SH-SY5Y (cell line): ENCODE measurements around the gene SOX30.

Source experiments
- GATA2 ChIP-seq: IDR thresholded peaks from 2 replicates; pipeline ENCODE4 v1.6.1; 2011; ENCODE audit warnings: mild to moderate bottlenecking, low read depth, low read length
- GATA3 ChIP-seq: IDR thresholded peaks from 2 replicates; pipeline ENCODE4 v1.6.1; 2011; ENCODE audit warnings: low read depth, mild to moderate bottlenecking, low read length, moderate library complexity

DNA sequence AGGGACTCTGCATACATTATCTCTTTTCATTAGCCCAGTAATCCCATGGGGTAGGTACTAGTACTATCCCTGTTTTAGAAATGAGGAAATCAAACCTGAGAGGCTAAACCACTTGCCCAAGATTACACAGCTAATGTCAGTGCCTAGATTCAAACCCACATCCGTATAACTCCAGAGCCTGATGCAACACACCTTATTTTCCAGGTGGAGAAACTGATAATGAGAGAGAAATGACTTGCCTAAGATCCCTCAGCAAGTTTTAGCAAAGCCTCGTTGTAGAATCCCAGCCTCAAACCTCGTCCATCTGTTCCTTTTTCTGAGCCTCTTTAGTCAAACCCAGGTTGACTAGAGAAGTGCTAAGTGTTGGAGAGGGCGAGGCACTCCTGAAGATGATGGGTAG lies 75.6 kb downstream of the SOX30 start:
- no peak for TF ChIP-seq GATA2
- no peak for TF ChIP-seq GATA3
